ENCODE data around the gene SOWAHA. TPM values are rescaled to one million over a fixed set of nuclear protein-coding genes. Genes with fewer than 3 reads are reported as not detected.

SOWAHA gene
- polyA plus RNA-seq, 3 donors = not detected

DNA sequence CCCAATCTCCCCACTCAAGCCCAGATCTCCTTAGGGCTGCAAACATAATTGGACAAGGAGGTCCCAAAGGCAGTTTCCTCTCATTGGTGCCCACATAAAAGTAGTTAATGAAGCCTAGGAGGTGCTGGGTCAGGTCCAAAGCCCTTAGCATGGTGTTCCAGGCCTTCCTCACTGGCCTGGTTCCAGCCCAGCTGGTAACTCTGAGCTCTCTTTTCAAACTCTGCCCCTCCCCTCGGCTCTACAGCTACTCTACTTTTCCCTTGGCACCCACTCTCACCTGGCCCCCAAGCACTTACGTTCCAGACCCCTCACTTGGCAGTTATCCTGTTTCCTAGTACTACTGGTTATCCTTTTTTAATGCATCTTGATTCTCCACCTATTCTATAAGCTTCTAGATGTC, 46.0 kb upstream of the SOWAHA start:
- 75% methylated on average over 1 of the region's 2 CpGs for WGBS (ENCODE audit: insufficient coverage)

GRCh38 chr5:132768485-132768868, 44.6 kb upstream of the SOWAHA start:
- no peak overlapping the region for H3K27ac Mint-ChIP-seq
- H3K36me3 Mint-ChIP-seq = peaks cover 0 to 3% of the 10 kb centered on the region in 2 donors
- H3K79me2 ChIP-seq (ENCODE audit: insufficient read depth, low read length) = no peaks in the 10 kb centered on the region
- H3K9me3 Mint-ChIP-seq = no peaks in the 10 kb centered on the region
- intact Hi-C loops (cut with micrococcal nuclease) = no loop called here
- WGBS (ENCODE audit: insufficient coverage) = 93% methylated on average over 3 of the region's 3 CpGs
- H3K4me3 Mint-ChIP-seq = no peak overlapping the region
- H2AFZ ChIP-seq (ENCODE audit: insufficient read depth, low read depth, low read length, poor library complexity, severe bottlenecking) = no peak overlapping the region
- H3K9me3 ChIP-seq (replicated peaks in 1 of 2; ENCODE audit: control insufficient read depth in 1 of 2, insufficient read depth in 1 of 2, low read length in 2 of 2) = no peaks in the 10 kb centered on the region
- peaks cover 21% of the 10 kb centered on the region for H3K4me1 Mint-ChIP-seq
- H3K9ac ChIP-seq (ENCODE audit: insufficient read depth, low read length, poor library complexity, severe bottlenecking) = no peak overlapping the region
- H3K27ac ChIP-seq (ENCODE audit: low read depth in 1 of 2, low read length in 2 of 2) = no peak overlapping the region
- no peaks in the 10 kb centered on the region for H4K20me1 ChIP-seq (ENCODE audit: insufficient read depth, low read length)
- H3K27me3 Mint-ChIP-seq (ENCODE audit: low read depth in 3 of 3) = peaks cover 6 to 18% (median 12%) of the 10 kb centered on the region in 3 donors
- H3K4me1 ChIP-seq (ENCODE audit: control insufficient read depth in 1 of 2, insufficient read depth in 2 of 2, low read length in 2 of 2) = peaks cover 5 to 6% of the 10 kb centered on the region in 2 donors
- no peak overlapping the region for H3K4me2 ChIP-seq (replicated peaks; ENCODE audit: extremely low read depth, low read length, poor library complexity, severe bottlenecking)
- no peaks in the 10 kb centered on the region for H3K27me3 ChIP-seq (ENCODE audit: control insufficient read depth in 2 of 2, insufficient read depth in 2 of 2, low read length in 2 of 2)
- no peaks in the 10 kb centered on the region for H3K36me3 ChIP-seq (replicated peaks in 1 of 2; ENCODE audit: control insufficient read depth in 1 of 2, insufficient read depth in 2 of 2, low read length in 2 of 2)
- DNase-seq = no peak
- no peak for TF ChIP-seq CTCF (IDR thresholded peaks at IDR 0.05)
- H3K4me3 ChIP-seq (replicated peaks in 1 of 3; ENCODE audit: low read depth in 2 of 3, low read length in 3 of 3) = no peak overlapping the region

More for the DNA sequence above, 46.0 kb upstream of the SOWAHA start:
- Mint-ChIP-seq H3K4me3 (no peak overlapping the region), H3K9me3 (no peaks in the 10 kb centered on the region), H3K36me3 (peaks cover 0 to 3% of the 10 kb centered on the region in 2 donors), H3K27me3 (ENCODE audit: low read depth in 3 of 3) (peaks cover 3 to 7% (median 7%) of the 10 kb centered on the region in 3 donors), H3K4me1 (peaks cover 30% of the 10 kb centered on the region), H3K27ac (no peak overlapping the region)
- H3K4me1 ChIP-seq (ENCODE audit: control insufficient read depth in 1 of 2, insufficient read depth in 2 of 2, low read length in 2 of 2) = peaks cover 15% of the 10 kb centered on the region in 2 donors
- no peak overlapping the region for H3K9ac ChIP-seq (ENCODE audit: insufficient read depth, low read length, poor library complexity, severe bottlenecking)
- H4K20me1 ChIP-seq (ENCODE audit: insufficient read depth, low read length) = no peaks in the 10 kb centered on the region
- no peak for TF ChIP-seq CTCF (IDR thresholded peaks at IDR 0.05)
- H2AFZ ChIP-seq (ENCODE audit: insufficient read depth, low read depth, low read length, poor library complexity, severe bottlenecking) = no peak overlapping the region
- no peaks in the 10 kb centered on the region for H3K36me3 ChIP-seq (replicated peaks in 1 of 2; ENCODE audit: control insufficient read depth in 1 of 2, insufficient read depth in 2 of 2, low read length in 2 of 2)
- no peaks in the 10 kb centered on the region for H3K79me2 ChIP-seq (ENCODE audit: insufficient read depth, low read length)
- H3K27me3 ChIP-seq (ENCODE audit: control insufficient read depth in 2 of 2, insufficient read depth in 2 of 2, low read length in 2 of 2) = no peaks in the 10 kb centered on the region
- no peak for DNase-seq
- H3K4me2 ChIP-seq (replicated peaks; ENCODE audit: extremely low read depth, low read length, poor library complexity, severe bottlenecking) = no peak overlapping the region
- no peaks in the 10 kb centered on the region for H3K9me3 ChIP-seq (replicated peaks in 1 of 2; ENCODE audit: control insufficient read depth in 1 of 2, insufficient read depth in 1 of 2, low read length in 2 of 2)
- intact Hi-C loops (cut with micrococcal nuclease) = no loop called here
- H3K4me3 ChIP-seq (replicated peaks in 1 of 3; ENCODE audit: low read depth in 2 of 3, low read length in 3 of 3) = no peak overlapping the region
- no peak overlapping the region for H3K27ac ChIP-seq (ENCODE audit: low read depth in 1 of 2, low read length in 2 of 2)

Measured in CD14-positive monocyte (primary cell).